Natural killer cell (primary cell): Measurements from ENCODE around the gene CD200R1L. TPM values are rescaled to one million over a fixed set of nuclear protein-coding genes. Genes with fewer than 3 reads are reported as not detected.

Experiments used
- ATAC-seq, 3 donors: fragments of 150-1000 bp in 2 of 3; fragments of 200-7000 bp in 1 of 3; cut with Tn5 transposase; 1 replicate in 1 of 3; 2 replicates in 2 of 3; pipeline ENCODE4 v1.10.0; 2021; ENCODE audit warnings: mild to moderate bottlenecking in 2 of 3, moderate library complexity in 2 of 3
- DNase-seq, 2 donors: peaks; one replicate each; pipeline versions ENCODE4 v3.0.0 to v3.0.0-alpha.2; 2013 to 2021; ENCODE audit warnings: mixed read lengths in 1 of 2
- H3K27ac ChIP-seq: one replicate; pipeline ENCODE4 v1.5.1; 2013; ENCODE audit warnings: mild to moderate bottlenecking, low read length
- H3K27me3 ChIP-seq: one replicate; pipeline ENCODE4 v1.6.1; 2013; ENCODE audit warnings: low read length; ENCODE audit not compliant: control insufficient read depth, insufficient read depth
- H3K36me3 ChIP-seq: one replicate; pipeline ENCODE4 v1.6.1; 2013; ENCODE audit warnings: low read length; ENCODE audit not compliant: control insufficient read depth, insufficient read depth
- H3K4me1 ChIP-seq: one replicate; pipeline ENCODE4 v1.6.1; 2013; ENCODE audit warnings: low read length; ENCODE audit not compliant: control insufficient read depth, insufficient read depth
- H3K4me3 ChIP-seq: one replicate; pipeline ENCODE4 v1.5.1; 2013; ENCODE audit warnings: low read length
- H3K9me3 ChIP-seq: one replicate; pipeline ENCODE4 v1.6.1; 2013; ENCODE audit warnings: low read length; ENCODE audit not compliant: control insufficient read depth, insufficient read depth
- H3K27ac Mint-ChIP-seq, 2 donors: one replicate each; pipeline ENCODE4 v1.8.0; 2022; ENCODE audit warnings: mild to moderate bottlenecking in 2 of 2, mixed read lengths in 2 of 2, moderate library complexity in 1 of 2
- H3K27me3 Mint-ChIP-seq, 2 donors: one replicate each; pipeline ENCODE4 v1.8.0; 2022; ENCODE audit warnings: low read depth in 2 of 2, mixed read lengths in 2 of 2
- H3K36me3 Mint-ChIP-seq: one replicate; pipeline ENCODE4 v1.8.0; 2022; ENCODE audit warnings: mixed read lengths
- H3K4me1 Mint-ChIP-seq, 2 donors: one replicate each; pipeline ENCODE4 v1.8.0; 2022; ENCODE audit warnings: mixed read lengths in 2 of 2
- H3K4me3 Mint-ChIP-seq: one replicate; pipeline ENCODE4 v1.8.0; 2022; ENCODE audit warnings: mild to moderate bottlenecking, moderate library complexity, mixed read lengths
- H3K9me3 Mint-ChIP-seq, 2 donors: one replicate each; pipeline ENCODE4 v1.8.0; 2022; ENCODE audit warnings: mixed read lengths in 2 of 2
- WGBS: methylation state at CpG from one replicate; pipeline ENCODE4 v1.1.7; 2013; ENCODE audit warnings: missing lambda C conversion rate; ENCODE audit not compliant: insufficient coverage; 5-methylcytosine and 5-hydroxymethylcytosine counted together
- intact Hi-C: fragments of 100-400 bp; cut with micrococcal nuclease; formaldehyde crosslinking; loops from one replicate; pipeline ENCODE4 v1.14.2; 2022
- total RNA-seq, 4 donors: library from RNA; stranded (reverse); fragments of 120-200 nt in 1 of 4; gene quantifications; one replicate each; pipeline versions ENCODE4 v1.2.3 to v1.2.4, GENCODE V29; 2013 to 2022
- TF ChIP-seq, protein P1 (sequence below): fragments of 200-600 bp; IDR thresholded peaks from one replicate; pipeline ENCODE4 v1.8.0; 2022; ENCODE audit warnings: antibody characterized with exemption

The CD200R1L gene
- total RNA-seq, 3 donors from 2014 or later (not counting 1 experiment from before 2014, with no cell fraction given) = 1.3 TPM; not detected in 2

DNA sequence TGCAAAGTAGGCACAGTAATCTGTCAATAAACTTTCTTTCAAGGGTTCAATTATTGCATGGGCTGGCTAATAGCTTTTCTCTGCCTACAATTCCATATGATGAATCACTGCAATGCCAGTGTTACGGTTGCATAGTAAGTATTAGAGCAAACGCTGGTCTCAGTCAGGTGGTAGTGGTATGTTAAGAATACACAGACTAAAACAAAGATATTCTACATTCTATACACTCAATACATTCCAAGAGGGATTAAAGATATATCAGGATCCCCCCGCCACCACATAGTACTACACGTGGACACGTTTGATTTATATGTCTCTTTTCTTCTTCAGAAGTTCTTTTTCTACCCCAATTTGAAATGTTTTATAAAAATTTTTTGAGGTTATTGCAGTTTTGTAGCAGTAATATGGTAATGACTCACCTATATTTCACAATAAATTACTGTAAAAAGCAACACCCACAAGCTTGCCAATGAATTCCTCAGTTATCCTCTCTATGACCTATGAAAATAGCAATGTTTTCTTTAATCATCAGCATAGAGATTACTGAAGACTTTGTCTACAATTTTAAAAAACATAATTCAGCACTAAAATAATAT, 68.2 kb downstream of the CD200R1L start:
- ATAC-seq = no peak
- H3K4me3 Mint-ChIP-seq = no peak overlapping the region
- H3K9me3 Mint-ChIP-seq = no peaks in the 10 kb centered on the region
- H3K27me3 ChIP-seq = no peaks in the 10 kb centered on the region
- no peaks in the 10 kb centered on the region for H3K36me3 ChIP-seq
- H3K4me1 Mint-ChIP-seq = peaks cover 16 to 22% of the 10 kb centered on the region in 2 donors
- intact Hi-C loops = no loop called here
- H3K4me3 ChIP-seq = no peak overlapping the region
- no peak overlapping the region for H3K27ac ChIP-seq
- no peak overlapping the region for H3K27ac Mint-ChIP-seq
- peaks cover 0 to 8% of the 10 kb centered on the region in 2 donors for H3K27me3 Mint-ChIP-seq
- H3K36me3 Mint-ChIP-seq = no peaks in the 10 kb centered on the region
- peaks cover 29% of the 10 kb centered on the region for H3K4me1 ChIP-seq
- 100% methylated on average over 2 of the region's 5 CpGs for WGBS
- no peak for DNase-seq
- TF ChIP-seq, protein P1, sequence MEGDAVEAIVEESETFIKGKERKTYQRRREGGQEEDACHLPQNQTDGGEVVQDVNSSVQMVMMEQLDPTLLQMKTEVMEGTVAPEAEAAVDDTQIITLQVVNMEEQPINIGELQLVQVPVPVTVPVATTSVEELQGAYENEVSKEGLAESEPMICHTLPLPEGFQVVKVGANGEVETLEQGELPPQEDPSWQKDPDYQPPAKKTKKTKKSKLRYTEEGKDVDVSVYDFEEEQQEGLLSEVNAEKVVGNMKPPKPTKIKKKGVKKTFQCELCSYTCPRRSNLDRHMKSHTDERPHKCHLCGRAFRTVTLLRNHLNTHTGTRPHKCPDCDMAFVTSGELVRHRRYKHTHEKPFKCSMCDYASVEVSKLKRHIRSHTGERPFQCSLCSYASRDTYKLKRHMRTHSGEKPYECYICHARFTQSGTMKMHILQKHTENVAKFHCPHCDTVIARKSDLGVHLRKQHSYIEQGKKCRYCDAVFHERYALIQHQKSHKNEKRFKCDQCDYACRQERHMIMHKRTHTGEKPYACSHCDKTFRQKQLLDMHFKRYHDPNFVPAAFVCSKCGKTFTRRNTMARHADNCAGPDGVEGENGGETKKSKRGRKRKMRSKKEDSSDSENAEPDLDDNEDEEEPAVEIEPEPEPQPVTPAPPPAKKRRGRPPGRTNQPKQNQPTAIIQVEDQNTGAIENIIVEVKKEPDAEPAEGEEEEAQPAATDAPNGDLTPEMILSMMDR = no peak
- no peaks in the 10 kb centered on the region for H3K9me3 ChIP-seq

DNA sequence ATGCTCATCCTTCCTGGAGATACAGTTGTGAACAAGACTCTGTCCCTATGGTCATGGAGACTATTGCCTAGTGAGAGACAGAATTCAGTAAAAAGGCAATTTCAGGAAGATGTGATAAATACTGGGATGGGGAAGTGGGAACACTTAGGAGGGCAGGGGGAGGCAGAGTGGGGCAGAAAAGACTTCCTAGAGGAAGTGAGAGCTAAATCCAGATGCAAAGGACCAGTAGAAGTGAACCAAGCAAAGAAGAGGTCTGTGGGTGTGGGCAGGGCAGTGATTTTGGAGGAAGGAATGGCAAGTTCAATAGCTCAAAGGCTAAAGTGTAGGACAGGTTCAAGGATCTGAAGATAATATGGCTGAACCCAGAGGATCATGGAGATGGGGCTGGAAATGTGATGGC, 68.9 kb downstream of the CD200R1L start:
- Histone ChIP-seq H3K27ac (no peak overlapping the region), H3K4me3 (no peak overlapping the region), H3K27me3 (no peaks in the 10 kb centered on the region), H3K36me3 (no peaks in the 10 kb centered on the region), H3K9me3 (no peaks in the 10 kb centered on the region), H3K4me1 (peaks cover 35% of the 10 kb centered on the region)
- peaks cover 0 to 8% of the 10 kb centered on the region in 2 donors for H3K27me3 Mint-ChIP-seq
- peaks cover 16 to 22% of the 10 kb centered on the region in 2 donors for H3K4me1 Mint-ChIP-seq
- H3K4me3 Mint-ChIP-seq = no peak overlapping the region
- no peak overlapping the region for H3K27ac Mint-ChIP-seq
- H3K9me3 Mint-ChIP-seq = no peaks in the 10 kb centered on the region
- H3K36me3 Mint-ChIP-seq = no peaks in the 10 kb centered on the region
- DNase-seq (no peak), ATAC-seq (no peak)
- TF ChIP-seq, protein P1 = no peak
- intact Hi-C loops = no loop called here

DNA sequence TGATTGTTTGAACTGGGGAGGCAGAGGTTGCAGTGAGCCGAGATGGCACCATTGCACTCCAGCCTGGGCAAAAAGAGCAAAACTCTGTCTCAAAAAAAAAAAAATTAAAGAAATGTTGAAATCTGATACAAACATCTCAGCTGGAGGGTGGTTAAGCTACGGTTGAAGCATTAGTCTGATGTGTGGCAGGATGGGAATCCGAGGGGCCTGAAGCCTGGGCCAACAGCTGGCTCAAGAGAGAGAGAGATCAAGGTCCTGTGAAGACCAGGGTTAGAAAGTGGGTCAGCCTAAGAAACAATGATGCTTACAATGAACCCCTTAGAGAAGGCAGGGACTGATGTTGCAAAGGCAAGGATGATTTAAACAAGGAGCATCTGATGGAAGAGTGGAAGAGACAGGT, 69.8 kb downstream of the CD200R1L start:
- H3K36me3 Mint-ChIP-seq = no peaks in the 10 kb centered on the region

More for the DNA sequence above, 69.8 kb downstream of the CD200R1L start:
- Histone ChIP-seq H3K27me3 (no peaks in the 10 kb centered on the region), H3K4me3 (no peak overlapping the region), H3K36me3 (no peaks in the 10 kb centered on the region), H3K4me1 (peaks cover 36% of the 10 kb centered on the region), H3K9me3 (no peaks in the 10 kb centered on the region), H3K27ac (no peak overlapping the region)
- ATAC-seq (no peak), DNase-seq (no peak)
- Mint-ChIP-seq H3K9me3 (no peaks in the 10 kb centered on the region), H3K4me1 (peaks cover 16 to 22% of the 10 kb centered on the region in 2 donors), H3K4me3 (no peak overlapping the region), H3K27me3 (peaks cover 0 to 8% of the 10 kb centered on the region in 2 donors), H3K27ac (no peak overlapping the region)
- TF ChIP-seq, protein P1 = no peak
- WGBS = 95% methylated on average over 3 of the region's 3 CpGs
- intact Hi-C loops = no loop called here
